NCI-H2107 treated with DMSO at 0.1 percent for 48 hours (cell line): ENCODE data around the gene UBQLNL.
A peak's percentile ranks its signal among the peaks of the same experiment; 100 is the strongest.

Experiments
- DNase-seq: peaks from one replicate; lab custom pipeline; 2025; ENCODE audit not compliant: unreplicated experiment; lab: John Stamatoyannopoulos, UW

The UBQLNL gene, protein sequence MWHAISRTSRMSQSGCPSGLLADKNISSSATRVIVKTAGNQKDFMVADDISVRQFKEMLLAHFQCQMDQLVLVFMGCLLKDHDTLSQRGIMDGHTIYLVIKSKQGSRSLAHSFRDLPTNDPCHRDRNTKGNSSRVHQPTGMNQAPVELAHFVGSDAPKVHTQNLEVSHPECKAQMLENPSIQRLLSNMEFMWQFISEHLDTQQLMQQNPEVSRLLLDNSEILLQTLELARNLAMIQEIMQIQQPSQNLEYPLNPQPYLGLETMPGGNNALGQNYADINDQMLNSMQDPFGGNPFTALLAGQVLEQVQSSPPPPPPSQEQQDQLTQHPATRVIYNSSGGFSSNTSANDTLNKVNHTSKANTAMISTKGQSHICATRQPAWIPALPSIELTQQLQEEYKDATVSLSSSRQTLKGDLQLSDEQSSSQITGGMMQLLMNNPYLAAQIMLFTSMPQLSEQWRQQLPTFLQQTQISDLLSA

DNA sequence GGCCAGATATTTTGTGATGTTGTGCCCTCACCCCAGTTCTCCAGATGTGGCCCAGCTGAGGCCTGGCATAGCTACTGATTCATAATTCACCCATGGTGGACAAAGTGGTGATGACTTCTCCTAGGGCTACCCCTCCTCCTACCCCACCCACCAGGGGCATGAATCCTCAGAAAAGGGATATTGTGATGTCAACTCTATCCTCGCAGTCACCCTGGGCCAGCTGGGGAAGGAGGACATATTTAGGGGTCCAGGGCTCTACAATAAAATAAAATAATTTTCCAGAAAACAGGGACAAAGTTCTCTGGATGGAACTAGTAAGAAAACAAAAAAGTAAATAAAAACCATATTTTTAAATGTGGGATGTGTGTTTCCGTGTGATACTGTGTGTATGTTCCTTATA lies at the start of gene UBQLNL:
Gene UBQLNL, minus strand, starts transcription at position 101 of the 400 bp plus-strand sequence. CDS start 258 bp downstream, outside the sequence.
- no peak for DNase-seq

DNA sequence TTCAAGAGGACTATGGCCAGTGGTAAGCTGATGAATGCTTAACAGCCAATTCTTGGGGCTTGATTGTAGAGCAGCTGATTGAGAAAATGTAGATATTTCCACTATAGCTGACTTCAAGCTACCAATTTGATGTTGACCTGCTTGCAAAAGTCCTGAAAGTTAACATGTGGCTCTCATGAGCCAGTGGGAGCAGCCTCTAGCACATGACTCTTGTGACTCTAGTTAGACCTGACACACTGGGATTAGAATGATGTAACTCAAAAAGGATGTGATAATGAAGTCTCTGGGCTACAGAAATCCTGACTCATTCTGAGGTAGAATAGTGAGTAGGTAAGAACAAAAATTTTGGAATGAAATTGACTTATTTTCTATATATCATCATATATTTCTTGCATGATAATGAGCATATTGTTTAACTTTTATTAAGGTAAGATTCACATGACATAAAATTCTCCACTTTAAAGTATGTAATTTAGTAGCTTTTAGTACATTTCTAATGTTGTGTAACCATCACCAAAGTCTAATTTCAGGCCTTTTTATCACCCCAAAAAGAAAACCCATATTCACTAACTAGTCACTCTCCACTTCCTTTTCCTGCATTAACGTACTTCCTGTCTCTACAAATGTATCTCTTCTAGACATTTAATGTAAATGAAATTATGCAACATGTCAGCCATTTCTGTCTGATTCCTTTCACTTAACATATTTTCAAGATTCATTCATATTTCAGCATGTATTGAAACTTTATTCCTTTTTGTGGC lies 47.9 kb upstream of the UBQLNL start:
- DNase-seq: no peak

DNA sequence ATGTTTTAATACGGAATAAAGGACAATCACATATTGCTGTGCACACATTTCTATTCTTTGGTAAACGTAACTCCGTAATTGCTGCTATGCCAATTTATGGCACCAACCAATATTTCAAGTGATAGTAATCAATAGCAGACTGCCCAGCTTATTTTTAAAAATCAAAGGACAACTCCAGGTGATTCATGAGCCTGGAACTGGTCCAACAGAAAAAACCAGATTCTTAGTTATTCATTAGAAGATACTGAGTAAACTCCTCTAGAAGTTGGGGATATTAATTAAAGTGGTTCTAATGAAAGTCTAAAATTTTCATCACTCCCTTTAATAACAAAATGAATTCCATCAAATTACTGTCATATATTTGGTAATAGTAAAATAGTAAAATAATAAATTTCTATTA lies 41.3 kb upstream of the UBQLNL start:
- DNase-seq: no peak

DNA sequence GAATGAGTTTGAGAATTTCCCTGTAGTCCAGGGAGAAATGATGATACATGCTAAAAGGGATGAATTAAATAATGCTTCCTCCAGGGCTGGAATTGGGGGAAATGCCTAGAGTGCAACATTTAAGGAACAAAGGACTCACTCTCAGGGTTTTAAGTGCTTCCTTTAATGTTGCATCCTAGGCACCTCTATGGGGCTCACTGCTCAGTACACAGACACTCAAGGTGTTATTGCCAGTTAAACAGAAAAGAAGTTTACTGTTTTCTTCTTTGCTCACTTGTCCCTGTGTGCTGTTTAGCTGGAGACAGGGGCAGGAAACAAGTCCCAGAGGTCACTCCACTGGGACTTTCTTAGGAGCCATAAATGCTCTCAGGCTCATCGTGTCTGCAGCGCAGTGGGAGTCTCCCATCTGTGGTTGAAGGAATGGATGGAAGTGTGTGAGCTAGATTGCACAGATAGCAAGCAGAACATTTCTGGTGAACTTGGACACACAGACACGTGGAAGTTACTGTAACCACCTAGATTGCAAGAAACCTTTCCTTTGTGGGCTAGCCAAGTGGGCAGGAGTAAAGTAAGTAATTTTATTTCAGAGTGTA lies 40.2 kb upstream of the UBQLNL start:
- no peak for DNase-seq

DNA sequence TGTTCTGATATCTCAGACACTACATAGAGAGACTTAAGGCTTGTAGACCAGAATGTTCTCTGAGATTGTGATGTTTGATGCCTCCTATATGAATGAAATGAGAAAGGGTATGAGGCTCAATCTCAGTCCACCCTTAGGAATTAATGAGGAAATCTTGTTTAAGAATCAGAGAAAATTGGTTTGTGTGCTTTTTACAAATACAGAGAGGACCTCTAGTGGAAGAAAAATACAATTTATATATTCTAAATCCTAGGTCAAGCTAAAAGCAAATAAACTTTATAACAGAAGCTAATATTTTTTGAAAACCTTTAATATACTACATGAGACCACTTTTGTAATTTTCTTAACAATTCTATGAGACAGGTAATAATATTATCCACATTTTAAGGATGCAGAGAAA lies 36.8 kb upstream of the UBQLNL start:
- no peak for DNase-seq

DNA sequence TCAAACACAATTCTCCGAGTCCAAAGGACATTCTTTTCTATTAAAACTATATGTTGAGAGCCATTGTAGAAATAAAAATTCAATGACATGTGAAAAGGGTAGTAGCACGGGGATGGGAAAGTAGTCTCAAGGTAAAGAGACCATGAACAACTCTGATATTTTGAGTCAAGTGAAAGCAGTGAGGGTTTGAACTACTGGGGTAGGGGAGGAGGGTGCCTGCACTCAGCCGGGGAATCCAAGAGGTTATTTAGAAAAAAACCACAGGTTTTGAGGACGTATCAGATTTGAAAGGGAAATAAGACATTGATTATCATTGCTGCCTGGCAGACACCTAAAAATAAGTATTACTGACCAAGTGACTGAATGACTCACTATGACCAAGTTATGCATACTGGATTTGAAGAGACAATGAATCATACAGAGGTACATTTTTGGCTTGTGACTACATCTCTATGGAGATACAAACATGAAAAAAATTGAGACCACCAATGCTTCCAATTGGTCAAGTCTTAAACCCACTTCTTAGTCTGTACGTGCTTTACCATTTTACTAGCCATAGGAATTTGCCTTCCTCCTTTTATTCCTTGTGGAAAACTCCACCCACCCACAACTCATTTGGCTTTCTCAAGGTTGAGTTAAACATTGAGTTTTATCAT lies 34.1 kb upstream of the UBQLNL start:
- no peak for DNase-seq

DNA sequence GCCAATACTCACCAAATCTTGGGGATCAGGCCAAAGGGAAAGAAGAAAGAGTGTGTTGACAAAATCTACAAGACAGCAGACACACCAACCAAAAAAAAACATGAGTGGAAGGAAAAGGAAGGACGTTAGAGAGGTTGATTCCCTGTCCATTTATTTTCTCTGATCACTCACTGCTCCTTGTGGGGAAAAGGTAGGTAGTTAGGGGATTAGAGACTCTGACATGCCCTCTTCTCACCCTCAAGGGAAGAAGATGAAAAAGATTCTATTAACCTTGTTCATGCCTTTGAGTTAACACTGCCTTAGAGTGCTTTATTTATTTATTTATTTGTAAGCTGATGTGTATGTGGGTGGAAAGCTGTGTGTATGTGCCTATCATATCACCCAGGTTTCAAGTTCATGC lies 31.9 kb upstream of the UBQLNL start, which contains the start of gene OR52H1:
Gene OR52H1, minus strand, starts transcription at position 101 of the 400 bp plus-strand sequence. CDS start 3,035 bp downstream, outside the sequence.
- DNase-seq: no peak

DNA sequence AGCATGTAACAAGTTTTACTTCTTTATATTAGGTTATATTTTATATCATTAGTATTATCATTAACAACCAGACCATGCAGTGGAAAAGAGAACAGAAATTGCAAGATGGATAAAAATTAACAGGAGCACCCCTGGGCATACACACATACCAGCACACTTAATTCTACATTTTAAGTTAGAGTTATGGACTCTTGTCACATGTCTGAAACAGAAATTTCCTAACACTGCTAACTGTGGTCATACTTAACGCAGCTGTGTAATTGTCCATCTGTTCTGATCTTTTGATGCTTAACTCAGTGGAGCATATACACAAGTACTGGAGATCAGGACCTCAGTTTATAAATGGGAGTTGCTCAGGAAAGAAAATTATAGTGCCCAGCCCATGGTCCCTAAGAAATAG lies 31.5 kb upstream of the UBQLNL start:
- DNase-seq: no peak

DNA sequence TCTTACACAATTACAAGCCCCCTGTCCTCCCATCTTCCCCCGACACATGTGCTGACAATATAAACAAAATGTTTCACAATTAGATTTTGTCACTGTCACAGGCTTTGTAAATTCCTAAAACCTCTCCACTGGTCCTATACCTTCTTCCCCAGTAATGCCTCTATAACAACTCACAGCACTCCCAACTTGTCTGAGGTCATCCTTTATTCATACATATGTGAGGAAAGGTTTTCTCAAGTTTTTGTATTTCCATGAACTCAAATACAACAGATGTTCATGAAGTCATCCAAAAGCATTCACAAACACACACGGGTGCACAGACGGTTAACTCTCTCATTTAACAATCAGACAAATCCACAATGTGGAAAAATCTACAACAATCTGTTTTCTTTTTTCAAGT lies 30.0 kb upstream of the UBQLNL start:
- DNase-seq: no peak

DNA sequence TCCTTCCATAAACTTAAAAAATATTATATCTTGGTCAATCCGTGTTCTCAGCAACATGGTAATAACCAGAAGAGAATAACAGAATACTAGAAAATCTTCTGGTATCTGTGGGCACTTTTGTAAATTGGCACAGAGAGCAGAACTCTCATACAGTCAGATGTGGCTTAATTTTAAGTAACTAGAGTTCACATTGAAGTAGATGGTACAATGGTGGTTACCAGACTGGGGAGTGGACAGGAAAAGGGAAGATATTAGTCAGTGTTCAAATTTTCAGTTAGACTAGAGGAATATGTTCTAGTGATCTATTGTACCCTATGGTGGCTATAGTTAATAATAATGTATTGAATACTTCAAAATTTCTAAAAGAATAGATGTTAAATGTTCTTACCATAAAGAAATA lies 24.9 kb upstream of the UBQLNL start:
- no peak for DNase-seq

DNA sequence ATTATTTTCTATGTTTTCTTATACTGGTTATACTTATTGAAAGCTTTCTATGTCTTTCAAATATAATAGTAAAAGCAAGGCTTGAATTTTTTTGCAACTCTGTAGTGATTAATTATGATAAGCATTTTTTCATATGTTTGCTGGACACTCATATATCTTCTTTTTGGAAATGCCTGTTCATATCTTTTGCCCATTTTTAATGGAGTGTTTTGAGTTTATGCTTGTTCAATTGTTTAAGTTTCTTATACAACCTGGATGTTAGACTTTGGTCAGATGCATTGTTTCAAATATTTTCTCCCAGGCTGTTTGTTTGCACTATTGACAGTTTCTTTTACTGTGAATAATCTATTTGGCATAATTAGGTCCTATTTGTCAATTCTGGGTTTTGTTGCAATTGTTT lies 20.0 kb upstream of the UBQLNL start:
- no peak for DNase-seq

DNA sequence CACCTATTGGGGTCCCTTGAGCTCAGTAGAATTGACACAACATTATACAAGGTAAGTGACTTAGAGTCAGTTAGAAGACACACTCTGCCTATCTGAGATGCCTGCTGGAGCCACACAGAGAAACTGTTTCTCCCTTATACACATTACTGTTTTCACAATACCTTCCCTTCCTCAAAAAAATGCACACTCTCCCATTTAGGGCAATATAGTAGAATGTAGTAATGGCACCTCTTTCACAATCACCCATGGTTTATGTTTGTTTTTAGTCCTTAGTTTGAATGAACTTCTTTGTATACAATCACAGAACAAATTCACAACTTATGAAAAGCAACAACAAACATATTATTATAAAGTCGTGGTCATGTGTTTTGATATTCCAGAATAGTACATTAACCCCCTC lies 17.5 kb upstream of the UBQLNL start:
- no peak for DNase-seq

DNA sequence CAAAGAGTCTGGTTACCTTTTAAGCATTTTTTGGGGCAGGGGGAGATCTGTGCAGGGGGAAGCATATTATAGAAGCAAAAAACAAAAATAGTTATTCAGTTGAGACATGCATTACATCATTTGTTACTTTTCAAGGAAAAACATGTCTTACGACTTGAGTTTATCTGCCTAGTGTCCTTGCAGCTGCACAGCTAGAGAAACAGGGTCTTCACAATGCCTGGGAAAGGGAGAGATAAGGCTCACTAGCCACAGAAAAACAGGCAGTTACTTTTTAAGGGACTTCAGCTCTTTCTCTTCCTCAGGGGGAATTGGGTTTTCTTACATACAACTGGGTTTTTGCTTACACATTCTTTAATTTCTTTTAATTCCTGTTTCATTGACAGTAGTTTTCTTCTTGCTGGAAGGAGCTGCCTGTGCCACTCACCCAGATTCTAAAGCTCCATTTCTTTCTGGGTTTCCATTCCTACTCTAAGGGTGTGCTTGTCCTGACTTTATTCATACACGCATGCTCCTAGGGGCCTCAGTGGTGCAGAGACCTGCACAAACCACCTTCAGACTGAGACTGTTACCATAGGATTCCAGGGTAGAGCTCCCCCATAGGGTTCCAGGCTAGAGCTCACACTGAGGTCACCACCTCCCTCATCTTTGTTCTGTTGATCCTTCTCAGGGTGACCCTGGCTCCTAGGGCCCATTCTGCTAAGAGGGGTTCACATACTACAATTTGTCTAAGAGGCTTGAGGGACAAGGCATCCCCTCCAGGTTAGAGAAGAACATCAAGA lies 14.7 kb upstream of the UBQLNL start:
- DNase-seq: no peak

DNA sequence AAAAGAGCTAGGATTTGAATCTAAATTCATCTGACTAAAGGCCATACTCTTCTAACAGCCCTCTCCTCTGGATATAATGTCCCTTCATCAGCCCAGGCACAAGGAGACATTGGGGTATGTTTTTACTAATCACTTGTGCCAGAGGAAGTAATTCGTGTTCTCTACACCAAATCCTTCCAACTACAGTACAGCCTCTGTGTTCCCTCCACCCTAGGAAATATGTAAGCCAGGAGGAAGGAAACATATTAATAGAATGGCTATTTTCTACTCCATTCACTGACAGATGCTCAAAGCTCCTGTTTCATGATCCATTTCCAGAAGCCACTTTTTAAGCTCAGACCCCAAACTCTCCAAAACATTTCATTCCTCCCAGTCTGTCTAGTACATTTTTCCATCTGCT lies 12.0 kb upstream of the UBQLNL start:
- no peak for DNase-seq

DNA sequence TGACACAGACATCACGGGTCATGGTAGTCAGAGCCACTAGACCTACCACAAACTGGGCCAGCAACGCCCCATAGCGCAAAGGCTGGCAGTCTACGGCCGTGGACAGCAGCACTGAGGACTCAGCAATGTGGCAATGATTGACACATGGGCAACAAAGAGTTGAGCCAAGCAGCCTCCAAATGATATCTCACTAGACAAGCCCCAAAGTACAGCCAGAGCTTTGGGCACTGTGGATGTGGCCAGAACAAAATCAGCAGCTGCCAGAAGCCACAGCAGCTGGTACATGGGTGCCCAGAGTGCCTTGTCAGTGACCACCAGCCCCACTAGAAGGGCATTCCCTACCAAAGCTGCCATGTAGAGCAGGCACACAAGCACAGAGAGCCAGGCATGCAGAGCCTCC lies 11.2 kb upstream of the UBQLNL start:
- DNase-seq: no peak

DNA sequence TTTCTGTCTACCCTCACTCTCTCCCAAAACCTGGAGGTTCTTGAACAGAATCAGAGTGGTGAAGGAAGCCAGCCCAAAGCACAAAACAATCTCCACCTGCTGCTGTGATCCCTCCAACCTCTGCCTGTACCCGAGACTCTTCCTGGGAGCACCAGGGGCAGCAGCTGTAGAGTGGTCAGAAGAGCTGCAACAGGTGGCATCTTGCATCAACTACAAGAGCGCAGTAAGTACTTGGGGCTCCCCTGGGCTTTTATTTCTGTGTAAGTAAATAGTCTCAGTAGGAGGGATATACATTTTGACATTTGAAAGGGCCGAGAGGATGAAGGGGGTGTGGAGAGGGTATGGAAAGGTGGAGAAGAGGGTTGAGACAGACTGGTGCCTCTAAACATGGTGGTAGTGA lies 8.3 kb upstream of the UBQLNL start:
- DNase-seq: peak; percentile 4

DNA sequence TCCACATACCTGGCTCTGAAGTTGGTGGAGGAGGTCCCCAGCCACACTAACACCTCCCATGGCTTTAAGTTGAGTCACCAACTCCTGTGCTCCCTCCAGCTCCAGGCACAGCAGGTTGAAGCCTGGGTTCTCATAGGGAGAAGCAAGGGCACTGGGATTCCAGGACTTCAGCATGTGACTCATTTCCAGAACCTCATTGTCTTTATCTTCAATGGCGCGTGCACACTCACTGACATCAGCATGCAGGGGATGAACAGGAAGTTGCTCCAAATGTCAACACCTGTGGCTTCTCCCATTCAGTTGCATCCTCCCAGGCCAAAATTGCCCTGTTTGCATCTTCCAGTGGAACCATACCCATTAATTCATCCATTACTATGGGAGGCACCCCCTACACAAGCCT lies 5.8 kb upstream of the UBQLNL start:
- no peak for DNase-seq

DNA sequence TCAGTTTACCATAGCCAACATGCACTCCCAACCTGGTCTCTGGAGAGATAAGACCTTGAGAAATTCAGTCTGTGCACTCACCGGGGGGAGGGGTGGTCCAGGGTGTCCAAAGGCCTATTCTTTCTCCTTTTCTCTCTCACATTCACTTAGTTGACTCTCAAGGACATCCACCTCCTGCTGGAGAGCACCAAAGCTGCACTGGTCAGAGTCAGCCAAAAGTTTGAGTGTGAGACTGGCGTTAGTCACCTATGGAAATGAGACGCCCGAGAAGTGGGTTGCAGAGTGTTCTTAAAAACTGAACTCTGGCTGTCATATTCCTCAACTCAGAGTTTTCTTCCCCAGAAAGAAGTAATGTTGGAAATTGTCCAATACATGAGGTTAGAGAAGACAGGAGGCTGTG lies 5.0 kb upstream of the UBQLNL start:
- DNase-seq: no peak

DNA sequence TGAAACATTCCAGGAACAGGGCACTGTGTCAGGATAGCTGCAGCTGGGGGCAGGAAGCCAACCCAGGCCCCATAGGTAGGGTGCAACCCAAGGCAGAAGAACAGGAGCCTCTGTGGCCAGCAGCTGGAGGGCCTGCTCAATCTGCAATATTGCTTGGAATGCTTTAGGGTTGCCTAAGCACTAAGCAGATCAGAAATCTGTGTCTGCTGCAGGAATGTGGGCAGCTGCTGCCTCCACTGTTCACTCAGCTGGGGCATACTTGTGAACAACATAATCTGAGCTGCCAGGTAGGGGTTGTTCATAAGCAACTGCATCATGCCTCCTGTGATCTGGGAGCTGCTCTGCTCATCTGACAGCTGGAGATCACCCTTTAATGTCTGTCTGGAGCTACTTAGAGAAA lies 1.7 kb downstream of the UBQLNL start:
- no peak for DNase-seq

DNA sequence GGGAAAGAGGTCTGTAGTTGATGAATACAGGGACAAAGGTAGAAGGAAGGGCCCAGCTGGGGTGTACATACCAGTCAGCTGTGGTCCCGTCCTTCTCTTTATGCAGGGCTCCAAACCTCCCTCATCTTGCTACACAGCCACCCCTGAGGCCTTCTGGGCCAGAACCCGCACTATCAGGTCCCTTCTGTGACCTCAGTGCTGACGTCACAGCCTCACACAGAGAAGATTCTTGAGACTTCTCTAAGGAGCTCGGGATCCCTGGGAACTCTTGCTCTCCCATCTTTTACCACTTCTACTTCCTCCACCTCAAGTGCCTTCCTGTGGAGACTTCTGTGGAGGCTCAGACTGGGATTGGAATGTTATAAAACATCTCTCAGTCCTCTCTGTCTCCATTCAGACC lies 6.7 kb downstream of the UBQLNL start, which contains the start of gene UBQLN3:
Gene UBQLN3, minus strand, starts transcription at position 155 of the 400 bp plus-strand sequence. CDS start 399 bp downstream, outside the sequence.
- DNase-seq: no peak
